HepG2 (cell line): ENCODE results near the gene VAMP8. TPM values are rescaled to one million over a fixed set of nuclear protein-coding genes. Genes with fewer than 3 reads are reported as not detected.

Source experiments
- CEBPZ ChIP-seq: IDR thresholded peaks from 2 replicates; pipeline ENCODE4 v1.6.1; 2012; ENCODE audit warnings: low read length, improper control_type of control experiment
- DRAP1 ChIP-seq: IDR thresholded peaks from 2 replicates; pipeline ENCODE4 v1.6.1; 2016; ENCODE audit warnings: missing genetic modification reagents, missing compliant biosample characterization
- GATA4 ChIP-seq: sonication (generic); IDR thresholded peaks from 2 replicates; pipeline ENCODE4 v1.6.1; 2016; ENCODE audit warnings: antibody characterized with exemption, low read depth, borderline replicate concordance
- HNF1B ChIP-seq: sonication (generic); formaldehyde crosslinking; IDR thresholded peaks from 2 replicates; pipeline ENCODE4 v1.5.1; 2020; ENCODE audit warnings: mild to moderate bottlenecking, moderate library complexity, missing genetic modification reagents
- NFE2L2 ChIP-seq: fragments of 150-350 bp; IDR thresholded peaks from 2 replicates; pipeline ENCODE4 v1.6.1; 2014; ENCODE audit warnings: low read length
- PPARG ChIP-seq: conservative IDR thresholded peaks from 2 replicates; pipeline ENCODE4 v1.6.1; 2016; ENCODE audit warnings: missing biosample characterization, missing genetic modification reagents
- SKIL ChIP-seq: sonication (generic); formaldehyde crosslinking; IDR thresholded peaks from 2 replicates; pipeline ENCODE4 v1.8.0; 2022; ENCODE audit warnings: missing genetic modification reagents, mild to moderate bottlenecking, moderate library complexity, borderline replicate concordance
- ZBTB43 ChIP-seq: sonication (generic); formaldehyde crosslinking; conservative IDR thresholded peaks from 2 replicates; pipeline ENCODE4 v1.4.0; 2020; ENCODE audit warnings: missing genetic modification reagents
- ZFX ChIP-seq: sonication (generic); formaldehyde crosslinking; IDR thresholded peaks from 2 replicates; pipeline ENCODE4 v1.4.0; 2020; ENCODE audit warnings: mild to moderate bottlenecking, low read depth, missing genetic modification reagents, moderate library complexity
- ZNF280B ChIP-seq: sonication (generic); formaldehyde crosslinking; IDR thresholded peaks from 2 replicates; pipeline ENCODE4 v1.5.0; 2020; ENCODE audit warnings: missing genetic modification reagents, mild to moderate bottlenecking, borderline replicate concordance
- ZNF432 ChIP-seq: sonication (generic); formaldehyde crosslinking; IDR thresholded peaks from 2 replicates; pipeline ENCODE4 v1.5.0; 2020; ENCODE audit warnings: missing genetic modification reagents, mild to moderate bottlenecking, borderline replicate concordance
- ZNF513 ChIP-seq: sonication (generic); formaldehyde crosslinking; conservative IDR thresholded peaks from 2 replicates; pipeline ENCODE4 v1.5.0; 2020; ENCODE audit warnings: missing genetic modification reagents
- polyA plus RNA-seq, 8 experiments: library from polyadenylated mRNA; depleted of rRNA in 3 of 8; stranded (reverse) in 7 of 8; unstranded in 1 of 8; fragments of >200 nt; fragmentation: Illumina TruSeq in 4 of 8; extraction: Trizol in 4 of 8; gene quantifications; 2 replicates each; pipeline versions ENCODE4 v1.2.1 to v1.2.3, GENCODE V29; 2011 to 2016; ENCODE audit warnings: low read depth in 4 of 8, missing spikeins in 1 of 8, mixed read lengths in 1 of 8; ENCODE audit not compliant: insufficient read depth in 1 of 8
- total RNA-seq, 5 experiments: library from RNA; depleted of rRNA; stranded (reverse); fragments of >200 nt; fragmentation: Illumina TruSeq; extraction: Trizol; gene quantifications; 2 replicates each; pipeline ENCODE4 v1.2.3, GENCODE V29; 2016; ENCODE audit warnings: low read depth in 1 of 5

VAMP8 gene
- total and polyA plus RNA-seq, 2 of the 13 experiments (the other 11 are each of a cell fraction or from before 2014, with no cell fraction given), result 83.3 to 157 TPM

- no peak for TF ChIP-seq NFE2L2
- TF ChIP-seq SKIL, result no peak
- peak; percentile 60; the same call in 1 of the 2 replicates for TF ChIP-seq HNF1B (CRISPR knock-in tag)
- TF ChIP-seq ZBTB43 (CRISPR knock-in tag), result no peak
- TF ChIP-seq ZNF432, result no peak
- peak; percentile 90 for TF ChIP-seq ZFX (CRISPR knock-in tag)
- TF ChIP-seq ZNF513 (CRISPR knock-in tag), result no peak
- TF ChIP-seq GATA4, result peak; percentile 84; the same call in 1 of the 2 replicates
- peak; percentile 95 for TF ChIP-seq DRAP1 (CRISPR knock-in tag)
- no peak for TF ChIP-seq CEBPZ
- no peak for TF ChIP-seq PPARG (CRISPR knock-in tag)
- TF ChIP-seq ZNF280B (CRISPR knock-in tag), result peak; percentile 83; the same call in 1 of the 2 replicates
Observed at GRCh38 chr2:85602476-85603234, 25.3 kb downstream of the VAMP8 start, which contains the start of gene TMEM150A (continued).
